ENCODE data around the gene TCN2.
"Not testable (repeated sequence)": the region's sequence is repeated elsewhere in the genome, so short reads cannot be mapped to it uniquely, and the experiment has no call there.

Gene TCN2

GRCh38 chr22:30606455-30607299 lies at the start of gene TCN2:
TSS of gene TCN2 (plus strand) at chr22:30607174. CDS start at chr22:30607332, 158 bp downstream.
- intact Hi-C loops (cut with DNase I): no loop called here

GRCh38 chr22:30557243-30557642 lies 49.7 kb upstream of the TCN2 start:
- no peak for DNase-seq
- intact Hi-C loops (cut with DNase I): no loop called here

More at GRCh38 chr22:30606455-30607299, at the start of gene TCN2:
- DNase-seq: peak; percentile 52 to 97 (median 79)

GRCh38 chr22:30559889-30560288 lies 47.1 kb upstream of the TCN2 start:
- DNase-seq: no peak
- intact Hi-C loops (cut with DNase I): no loop called here

GRCh38 chr22:30560643-30561202 lies 46.3 kb upstream of the TCN2 start:
- DNase-seq; intact Hi-C loops (cut with DNase I): not testable (repeated sequence)

GRCh38 chr22:30561402-30562189 lies 45.4 kb upstream of the TCN2 start:
- intact Hi-C loops (cut with DNase I): no loop called here

GRCh38 chr22:30562366-30562765 lies 44.6 kb upstream of the TCN2 start:
- intact Hi-C loops (cut with DNase I): no loop called here
- DNase-seq: no peak

More at GRCh38 chr22:30561402-30562189, 45.4 kb upstream of the TCN2 start:
- no peak for DNase-seq

GRCh38 chr22:30564045-30564760 lies 42.8 kb upstream of the TCN2 start:
- DNase-seq: peak in 2 of 10 donors; percentile 9 to 52
- intact Hi-C loops (cut with DNase I): no loop called here

- intact Hi-C loops (cut with DNase I): no loop called here
- peak in 2 of 10 donors; percentile 9 to 33 for DNase-seq
Measured at GRCh38 chr22:30564761-30565119, 42.2 kb upstream of the TCN2 start.

GRCh38 chr22:30565341-30565740 lies 41.6 kb upstream of the TCN2 start:
- intact Hi-C loops (cut with DNase I): no loop called here

GRCh38 chr22:30566125-30566524 lies 40.8 kb upstream of the TCN2 start:
- DNase-seq: no peak
- intact Hi-C loops (cut with DNase I): no loop called here

More at GRCh38 chr22:30565341-30565740, 41.6 kb upstream of the TCN2 start:
- DNase-seq: no peak

GRCh38 chr22:30567277-30567676 lies 39.7 kb upstream of the TCN2 start:
- intact Hi-C loops (cut with DNase I); DNase-seq: not testable (repeated sequence)

- peak in 1 of 10 donors; percentile 29 for DNase-seq
- intact Hi-C loops (cut with DNase I): no loop called here
Measured at GRCh38 chr22:30568137-30568805, 38.7 kb upstream of the TCN2 start.

GRCh38 chr22:30569674-30570202 lies 37.2 kb upstream of the TCN2 start:
- intact Hi-C loops (cut with DNase I): no loop called here
- peak in 1 of 10 donors; percentile 11 for DNase-seq

- intact Hi-C loops (cut with DNase I): no loop called here
Measured at GRCh38 chr22:30572210-30572609, 34.8 kb upstream of the TCN2 start.

GRCh38 chr22:30572840-30573593 lies 34.0 kb upstream of the TCN2 start:
- intact Hi-C loops (cut with DNase I): no loop called here
- peak; percentile 33 to 95 (median 65) for DNase-seq

More at GRCh38 chr22:30572210-30572609, 34.8 kb upstream of the TCN2 start:
- peak in 1 of 10 donors; percentile 58 for DNase-seq

- peak in 4 of 10 donors; percentile 15 to 85 (median 54) for DNase-seq
- intact Hi-C loops (cut with DNase I): no loop called here
Measured at GRCh38 chr22:30573594-30574094, 33.3 kb upstream of the TCN2 start.

GRCh38 chr22:30574095-30574981 lies 32.6 kb upstream of the TCN2 start, which contains the start of gene GAL3ST1:
TSS of gene GAL3ST1 (minus strand) at chr22:30574665. CDS start at chr22:30557392, 17,273 bp downstream.
- peak; percentile 67 to 98 (median 80) for DNase-seq
- intact Hi-C loops (cut with DNase I): no loop called here

Data from posterior cingulate gyrus (tissue), 11 donors.